AG09319 (cell line): ENCODE data around the gene NIBAN1.
A peak's percentile ranks its signal among the peaks of the same experiment; 100 is the strongest.

Experiments
- DNase-seq: peaks from one replicate; pipeline ENCODE4 v3.0.0-alpha.2; 2010; ENCODE audit warnings: low read depth; ENCODE audit errors: extremely low read depth
- TF ChIP-seq, protein P1 (sequence below): IDR thresholded peaks from 2 replicates; pipeline ENCODE4 v1.5.1; 2011; ENCODE audit warnings: low read depth, mild to moderate bottlenecking, inconsistent platforms, low read length, moderate library complexity

Gene NIBAN1

DNA sequence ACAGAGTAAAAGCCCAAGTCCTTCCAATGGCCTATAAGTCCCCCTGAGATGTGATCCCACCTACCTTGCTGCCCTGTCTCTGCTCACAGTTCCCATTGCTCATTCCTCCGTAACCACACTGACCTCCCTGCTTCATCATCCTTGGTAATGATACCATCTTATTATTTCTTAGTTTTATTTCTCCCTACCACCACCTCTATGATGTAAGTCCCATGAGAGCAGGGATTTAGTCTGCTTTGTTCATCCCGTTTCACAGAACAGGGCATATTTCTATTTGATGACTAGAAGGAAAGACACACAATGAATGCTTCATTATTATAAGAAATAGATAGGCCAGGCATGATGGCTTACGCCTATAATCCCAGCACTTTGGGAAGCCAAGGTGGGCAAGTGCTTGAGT lies 22.5 kb downstream of the NIBAN1 start:
- no peak for DNase-seq
- TF ChIP-seq, protein P1, sequence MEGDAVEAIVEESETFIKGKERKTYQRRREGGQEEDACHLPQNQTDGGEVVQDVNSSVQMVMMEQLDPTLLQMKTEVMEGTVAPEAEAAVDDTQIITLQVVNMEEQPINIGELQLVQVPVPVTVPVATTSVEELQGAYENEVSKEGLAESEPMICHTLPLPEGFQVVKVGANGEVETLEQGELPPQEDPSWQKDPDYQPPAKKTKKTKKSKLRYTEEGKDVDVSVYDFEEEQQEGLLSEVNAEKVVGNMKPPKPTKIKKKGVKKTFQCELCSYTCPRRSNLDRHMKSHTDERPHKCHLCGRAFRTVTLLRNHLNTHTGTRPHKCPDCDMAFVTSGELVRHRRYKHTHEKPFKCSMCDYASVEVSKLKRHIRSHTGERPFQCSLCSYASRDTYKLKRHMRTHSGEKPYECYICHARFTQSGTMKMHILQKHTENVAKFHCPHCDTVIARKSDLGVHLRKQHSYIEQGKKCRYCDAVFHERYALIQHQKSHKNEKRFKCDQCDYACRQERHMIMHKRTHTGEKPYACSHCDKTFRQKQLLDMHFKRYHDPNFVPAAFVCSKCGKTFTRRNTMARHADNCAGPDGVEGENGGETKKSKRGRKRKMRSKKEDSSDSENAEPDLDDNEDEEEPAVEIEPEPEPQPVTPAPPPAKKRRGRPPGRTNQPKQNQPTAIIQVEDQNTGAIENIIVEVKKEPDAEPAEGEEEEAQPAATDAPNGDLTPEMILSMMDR, result no peak

DNA sequence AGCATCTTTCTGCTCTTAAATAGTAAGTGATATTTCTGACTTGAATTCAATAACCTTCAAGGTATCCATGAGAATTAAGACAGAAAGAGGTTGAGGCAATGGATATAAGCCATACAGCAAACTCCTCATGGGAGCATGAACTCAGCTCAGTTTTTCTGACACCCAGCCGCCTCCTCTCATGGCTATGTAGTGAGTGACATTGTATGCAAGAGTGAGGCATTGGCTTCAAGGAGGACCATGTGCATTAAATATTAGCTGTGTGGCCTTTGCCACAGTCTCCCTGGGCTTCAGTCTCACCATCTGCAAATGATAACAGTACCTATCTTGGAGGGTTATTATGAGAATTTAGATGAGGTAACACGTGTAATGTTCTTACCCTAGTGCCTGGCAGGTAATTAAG lies 23.4 kb downstream of the NIBAN1 start:
- TF ChIP-seq, protein P1, result no peak
- DNase-seq, result no peak

DNA sequence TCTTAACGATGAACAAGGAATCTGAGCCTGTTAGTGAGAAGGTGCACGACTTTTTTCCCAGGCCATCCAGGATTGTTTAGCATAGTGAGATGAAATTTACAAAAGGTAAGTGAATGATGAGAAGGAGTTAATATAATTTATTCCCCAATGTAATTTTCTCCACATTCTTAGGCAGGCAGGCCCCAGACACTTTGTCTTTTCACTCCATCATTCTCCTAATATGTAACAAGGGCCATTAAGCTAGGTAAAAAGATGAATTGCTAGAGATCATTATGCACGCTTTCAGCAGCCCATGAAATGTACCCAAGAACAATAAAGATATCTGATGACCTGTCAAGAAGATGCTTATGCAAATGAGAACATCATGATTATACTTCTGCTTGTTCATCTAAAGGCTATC lies 24.1 kb downstream of the NIBAN1 start:
- DNase-seq, result no peak
- TF ChIP-seq, protein P1, result no peak

DNA sequence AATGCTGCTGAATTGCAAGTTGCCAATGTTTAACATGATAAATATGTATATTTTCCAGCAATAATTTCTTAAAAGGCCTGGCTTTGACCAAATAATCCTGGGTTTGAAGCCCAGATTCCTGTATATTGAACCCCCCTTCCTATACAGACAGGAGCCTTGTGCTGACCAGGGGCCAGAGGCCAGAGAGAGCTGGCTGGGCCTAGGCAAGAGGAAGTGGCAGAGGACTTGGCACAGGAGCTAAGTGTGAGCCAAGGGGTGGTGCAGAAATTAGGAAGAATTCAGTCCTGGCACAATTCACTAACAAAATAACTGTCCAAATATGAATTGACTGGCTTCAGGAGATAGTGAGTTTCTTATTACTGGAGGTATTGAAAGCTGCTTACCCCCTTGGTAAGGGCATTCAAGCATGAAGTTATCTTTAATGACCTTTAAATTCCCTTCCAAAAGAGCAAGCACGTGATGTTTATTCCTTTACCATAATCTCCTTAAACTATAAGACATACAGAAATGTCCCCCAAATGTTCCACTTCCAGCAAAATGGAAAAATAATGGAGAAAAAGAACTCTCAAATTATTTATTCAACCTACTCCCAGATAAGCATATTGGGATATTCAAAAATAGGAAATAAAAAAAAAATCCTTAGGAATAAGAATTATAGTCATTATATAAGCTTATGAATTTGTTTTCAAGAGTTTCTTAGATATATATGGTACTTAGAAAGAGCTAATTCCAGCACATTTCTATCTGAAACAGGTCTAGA lies 26.6 kb downstream of the NIBAN1 start:
- no peak for DNase-seq
- TF ChIP-seq, protein P1, result no peak

DNA sequence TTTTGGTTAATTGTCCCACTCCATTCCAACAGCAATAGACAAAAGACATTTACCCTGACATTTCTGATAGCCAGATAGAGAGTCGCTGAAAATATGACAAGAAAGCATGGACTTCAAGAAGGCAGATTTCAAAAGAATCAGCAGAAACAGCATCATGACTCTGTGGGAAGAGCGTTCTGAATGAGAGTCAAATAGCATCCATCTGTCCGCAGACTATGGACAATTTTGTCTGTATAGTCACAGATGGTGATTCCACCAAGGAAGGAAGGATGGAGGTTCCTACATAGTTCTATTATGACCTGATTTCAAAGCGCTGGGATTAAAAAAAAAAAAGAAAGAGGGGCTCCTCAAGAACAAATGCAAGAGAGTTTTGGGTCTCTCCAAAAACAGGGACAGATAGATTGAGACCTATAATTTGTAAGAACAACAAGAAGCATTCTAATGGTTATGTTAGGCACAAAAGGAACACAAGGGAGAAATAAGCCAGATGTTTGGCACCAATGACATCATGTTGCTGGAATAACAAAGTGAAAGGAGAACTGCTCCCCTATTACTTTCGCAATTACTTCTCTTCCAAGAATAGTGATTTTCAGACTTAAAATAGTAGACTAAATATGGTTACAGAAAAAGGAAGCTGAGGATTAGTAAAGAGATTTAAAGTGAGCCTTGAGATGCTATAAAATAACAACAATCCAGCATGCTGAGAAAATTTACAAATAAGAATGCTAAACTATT lies 28.5 kb downstream of the NIBAN1 start:
- TF ChIP-seq, protein P1, result no peak
- DNase-seq, result peak; percentile 36

DNA sequence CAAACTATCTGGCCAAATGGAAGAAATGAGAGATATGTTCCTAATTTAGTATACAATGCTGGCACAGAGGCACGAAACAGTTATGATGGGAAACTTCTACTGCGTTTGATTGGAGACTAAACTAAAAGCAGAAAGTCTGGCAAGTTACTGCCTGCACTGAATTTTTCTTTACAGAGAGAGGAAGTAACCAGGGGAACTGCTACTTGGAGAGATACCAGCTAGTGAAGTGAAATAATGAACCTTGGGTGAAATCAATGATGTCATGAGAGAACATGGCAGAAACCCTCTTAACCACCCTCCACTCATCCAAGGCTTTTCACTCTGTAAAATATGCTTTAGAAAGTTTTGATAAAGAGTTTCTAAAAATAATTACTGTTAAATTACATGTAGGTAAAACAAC lies 29.3 kb downstream of the NIBAN1 start:
- TF ChIP-seq, protein P1, result no peak

DNA sequence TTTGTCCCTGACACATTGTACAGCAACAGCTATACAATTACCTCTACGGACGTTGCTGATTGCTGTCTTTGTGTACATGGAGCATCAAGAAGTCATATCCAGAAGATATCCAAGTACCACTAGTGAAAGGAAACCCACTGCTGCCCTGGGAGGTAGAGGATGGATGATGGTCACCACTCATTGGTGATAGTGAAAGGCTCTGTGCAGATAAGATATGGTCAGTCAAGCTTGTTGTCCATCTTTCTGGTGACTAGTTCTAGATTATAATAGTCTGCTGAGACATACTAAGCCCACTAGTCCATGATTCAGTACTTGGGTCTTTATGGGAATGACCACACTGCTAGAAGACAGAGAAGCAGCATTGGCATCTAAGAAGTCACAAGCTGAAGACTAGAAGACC lies 30.3 kb downstream of the NIBAN1 start:
- no peak for DNase-seq
- TF ChIP-seq, protein P1, result no peak

More for the DNA sequence above, 29.3 kb downstream of the NIBAN1 start:
- DNase-seq, result no peak
